Pancreas (tissue), 10 donors: Measurements from ENCODE around the gene IRF3. TPM values are rescaled to one million over a fixed set of nuclear protein-coding genes. Genes with fewer than 3 reads are reported as not detected.

Experiments used
- ATAC-seq, 4 donors: fragments of 200-7000 bp; cut with Tn5 transposase; one replicate each; pipeline versions ENCODE4 v1.8.0 to v1.9.1; 2020; ENCODE audit warnings: mild to moderate bottlenecking in 4 of 4, moderate library complexity in 4 of 4
- DNase-seq, 6 donors: peaks; one replicate each; pipeline ENCODE4 v3.0.0-alpha.2; 2020
- FAIRE-seq: peaks from 2 replicates; lab custom pipeline; 2012; peaks lifted over from hg19 to GRCh38; lab: Jason Lieb, UNC
- H3K27ac ChIP-seq, 4 donors: fragments of 200-600 bp; sonication (generic); 1 replicate in 3 of 4; 2 replicates in 1 of 4; pipeline versions ENCODE4 v1.5.0 to v1.8.0; 2020
- H3K27me3 ChIP-seq, 4 donors: fragments of 200-600 bp; one replicate each; pipeline ENCODE4 v1.8.0; 2021
- H3K36me3 ChIP-seq, 3 donors: fragments of 200-600 bp; sonication (generic) in 1 of 3; one replicate each; pipeline versions ENCODE4 v1.5.0 to v1.8.0; 2020 to 2021
- H3K4me1 ChIP-seq, 3 donors: fragments of 200-600 bp; one replicate each; pipeline ENCODE4 v1.8.0; 2021
- H3K4me3 ChIP-seq, 4 donors: fragments of 200-600 bp; sonication (generic) in 2 of 4; one replicate each; pipeline versions ENCODE4 v1.5.0 to v1.8.0; 2020 to 2021
- H3K9me3 ChIP-seq, 4 donors: fragments of 200-600 bp; one replicate each; pipeline ENCODE4 v1.8.0; 2021
- WGBS, 2 donors: extraction: QIAGEN DNeasy Blood & Tissue Kit; methylation state at CpG; one replicate each; pipeline ENCODE4 v1.1.7; 2013; 5-methylcytosine and 5-hydroxymethylcytosine counted together
- intact Hi-C, 3 donors: fragments of 100-400 bp; cut with DNase I; formaldehyde crosslinking; loops; one replicate each; pipeline versions ENCODE4 v1.11.1 to v1.14.2; 2022
- polyA plus RNA-seq, 2 donors: library from polyadenylated mRNA; stranded (reverse); fragments of 200-250 nt; gene quantifications; one replicate each; pipeline ENCODE4 v1.2.3, GENCODE V29; 2013
- total RNA-seq, 6 donors: library from RNA; stranded (reverse); fragmentation: NEBNext Ultra II Directional in 4 of 6; extraction: Animal tissue kit (Norgen Biotek cat#: 25700) in 4 of 6; gene quantifications; one replicate each; pipeline versions ENCODE4 v1.2.1 to v1.2.4, GENCODE V29; 2021 to 2023
- TF ChIP-seq, protein P1 (sequence below), 4 donors: fragments of 200-600 bp; sonication (generic) in 3 of 4; IDR thresholded peaks; one replicate each; pipeline versions ENCODE4 v1.5.0 to v1.8.0; 2021; ENCODE audit warnings: antibody characterized with exemption in 4 of 4
- donor health status: healthy with polysubstance abuse.
- donor health status: DM: no; HTN: no; CAD: no; lungs with moderate emphysema.
- donor health status: DM: no; HTN: no; CAD: no.
- donor health status: control.
- donor health status: control.
- donor health status: Bipolar disorder and iron deficiency.
- donor health status: DM: yes; HTN: yes; CAD: no.
- donor health status: DM: no; HTN: no; CAD: no.
- donor health status: DM: no; HTN: no; CAD: no.
- donor health status: DM: yes; HTN: yes; CAD: no.

Gene IRF3
- total and polyA plus RNA-seq, 8 donors: 34.4 to 289 (median 45.1) TPM

DNA sequence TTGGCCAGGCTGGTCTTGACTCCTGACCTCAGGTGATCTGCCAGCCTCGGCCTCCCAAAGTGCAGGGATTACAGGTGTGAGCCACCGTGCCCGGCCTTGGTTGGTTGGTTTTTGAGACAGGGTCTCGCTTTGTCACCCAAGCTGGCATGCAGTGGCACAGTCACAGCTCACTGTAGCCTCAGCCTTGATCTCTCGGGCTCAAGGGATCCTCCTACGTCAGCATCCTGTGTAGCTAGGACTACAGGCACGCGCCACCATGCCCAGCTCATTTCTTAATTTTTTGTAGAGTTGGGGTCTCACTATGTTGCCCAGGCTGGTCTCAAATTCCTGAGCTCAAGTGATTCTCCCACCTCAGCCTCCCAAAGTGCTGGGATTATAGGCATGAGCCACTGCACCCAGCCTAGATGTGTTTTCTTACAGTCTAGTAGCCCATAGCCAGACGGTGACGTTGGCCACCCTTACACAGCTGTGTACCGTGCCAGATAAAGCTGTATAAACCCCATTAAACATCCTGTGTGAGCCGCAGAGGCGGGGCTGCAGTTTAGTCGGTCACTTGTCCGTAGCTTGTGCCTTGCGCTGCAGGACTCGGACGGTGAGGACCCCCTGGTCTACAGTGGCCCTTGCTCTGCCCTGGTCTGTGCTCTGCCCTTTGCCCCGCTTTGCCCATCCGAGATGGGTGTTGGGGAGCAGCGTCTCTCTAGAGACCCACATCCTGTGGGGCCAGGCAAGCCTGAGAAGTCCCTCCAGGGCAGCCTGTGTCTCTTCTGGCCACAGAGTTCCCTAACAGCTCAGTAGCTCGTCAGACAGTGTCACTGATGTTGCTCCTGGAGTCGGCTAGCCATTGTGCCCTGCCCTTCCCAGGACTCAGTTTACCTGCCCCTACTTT is 9.8 kb downstream of the IRF3 start:
- FAIRE-seq: no peak

DNA sequence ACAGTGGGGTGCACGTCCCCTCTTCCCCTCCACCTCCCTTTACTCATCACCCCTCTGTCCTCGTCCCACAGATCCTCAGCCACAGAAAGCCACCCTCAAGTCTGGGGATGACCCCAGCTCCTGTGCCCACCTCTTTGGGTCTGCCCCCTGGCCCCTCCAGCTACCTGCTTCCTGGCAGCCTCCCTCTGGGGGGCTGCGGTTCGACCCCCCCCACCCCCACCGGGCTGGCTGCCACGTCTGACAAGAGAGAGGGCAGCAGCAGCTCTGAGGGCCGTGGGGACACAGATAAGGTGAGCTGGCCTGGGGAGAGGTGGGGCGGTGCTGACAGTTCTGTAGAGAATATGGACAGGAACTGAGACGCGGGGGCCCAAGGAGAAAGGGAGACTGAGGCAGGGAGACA is 11.1 kb downstream of the IRF3 start:
- peaks cover 0 to 64% (median 19%) of the 10 kb centered on the region in 3 donors for H3K36me3 ChIP-seq
- no peak for DNase-seq
- H3K4me1 ChIP-seq: no peaks in the 10 kb centered on the region
- intact Hi-C loops: no loop called here
- H3K27ac ChIP-seq: no peak overlapping the region
- TF ChIP-seq, protein P1, sequence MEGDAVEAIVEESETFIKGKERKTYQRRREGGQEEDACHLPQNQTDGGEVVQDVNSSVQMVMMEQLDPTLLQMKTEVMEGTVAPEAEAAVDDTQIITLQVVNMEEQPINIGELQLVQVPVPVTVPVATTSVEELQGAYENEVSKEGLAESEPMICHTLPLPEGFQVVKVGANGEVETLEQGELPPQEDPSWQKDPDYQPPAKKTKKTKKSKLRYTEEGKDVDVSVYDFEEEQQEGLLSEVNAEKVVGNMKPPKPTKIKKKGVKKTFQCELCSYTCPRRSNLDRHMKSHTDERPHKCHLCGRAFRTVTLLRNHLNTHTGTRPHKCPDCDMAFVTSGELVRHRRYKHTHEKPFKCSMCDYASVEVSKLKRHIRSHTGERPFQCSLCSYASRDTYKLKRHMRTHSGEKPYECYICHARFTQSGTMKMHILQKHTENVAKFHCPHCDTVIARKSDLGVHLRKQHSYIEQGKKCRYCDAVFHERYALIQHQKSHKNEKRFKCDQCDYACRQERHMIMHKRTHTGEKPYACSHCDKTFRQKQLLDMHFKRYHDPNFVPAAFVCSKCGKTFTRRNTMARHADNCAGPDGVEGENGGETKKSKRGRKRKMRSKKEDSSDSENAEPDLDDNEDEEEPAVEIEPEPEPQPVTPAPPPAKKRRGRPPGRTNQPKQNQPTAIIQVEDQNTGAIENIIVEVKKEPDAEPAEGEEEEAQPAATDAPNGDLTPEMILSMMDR (IDR thresholded peaks at IDR 0.05): no peak
- no peaks in the 10 kb centered on the region for H3K27me3 ChIP-seq
- H3K9me3 ChIP-seq: no peaks in the 10 kb centered on the region
- FAIRE-seq: no peak
- WGBS, 2 donors: 81 to 85% methylated on average over 10 of the region's 10 CpGs
- H3K4me3 ChIP-seq: no peak overlapping the region
- ATAC-seq: no peak

More for the DNA sequence above, 9.8 kb downstream of the IRF3 start:
- peak in 1 of 6 donors; percentile 52 for DNase-seq
- 91 to 93% methylated on average over 23 of the region's 23 CpGs for WGBS, 2 donors
- no peak for ATAC-seq
- Histone ChIP-seq H3K4me1 (no peaks in the 10 kb centered on the region), H3K36me3 (peaks cover 0 to 59% (median 19%) of the 10 kb centered on the region in 3 donors), H3K4me3 (no peak overlapping the region), H3K27ac (no peak overlapping the region), H3K27me3 (no peaks in the 10 kb centered on the region), H3K9me3 (no peaks in the 10 kb centered on the region)
- intact Hi-C loops: no loop called here
- TF ChIP-seq, protein P1 (IDR thresholded peaks at IDR 0.05): no peak

DNA sequence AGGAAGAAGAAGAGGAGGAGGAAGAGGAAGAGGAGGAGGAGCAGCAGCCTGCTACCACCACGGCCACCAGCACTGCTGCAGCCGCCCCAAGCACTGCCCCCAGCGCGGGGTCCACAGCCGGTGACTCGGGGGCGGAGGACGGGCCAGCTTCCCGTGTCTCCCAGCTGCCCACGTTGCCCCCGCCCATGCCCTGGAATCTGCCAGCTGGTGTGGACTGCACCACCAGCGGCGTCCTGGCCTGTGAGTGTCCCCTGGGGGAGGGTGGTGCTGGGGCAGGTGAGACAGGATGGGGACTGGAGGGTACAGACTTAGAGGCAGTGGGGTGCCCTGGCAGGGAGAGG is 12.2 kb downstream of the IRF3 start:
- Histone ChIP-seq H3K27ac (no peak overlapping the region), H3K36me3 (peaks cover 0 to 59% (median 17%) of the 10 kb centered on the region in 3 donors), H3K4me1 (no peaks in the 10 kb centered on the region), H3K27me3 (no peaks in the 10 kb centered on the region), H3K9me3 (no peaks in the 10 kb centered on the region), H3K4me3 (no peak overlapping the region)
- ATAC-seq (no peak), FAIRE-seq (no peak), DNase-seq (peak in 1 of 6 donors; percentile 70)
- intact Hi-C loops: no loop called here
- TF ChIP-seq, protein P1 (IDR thresholded peaks at IDR 0.05): no peak
- 88 to 94% methylated on average over 13 of the region's 13 CpGs for WGBS, 2 donors

DNA sequence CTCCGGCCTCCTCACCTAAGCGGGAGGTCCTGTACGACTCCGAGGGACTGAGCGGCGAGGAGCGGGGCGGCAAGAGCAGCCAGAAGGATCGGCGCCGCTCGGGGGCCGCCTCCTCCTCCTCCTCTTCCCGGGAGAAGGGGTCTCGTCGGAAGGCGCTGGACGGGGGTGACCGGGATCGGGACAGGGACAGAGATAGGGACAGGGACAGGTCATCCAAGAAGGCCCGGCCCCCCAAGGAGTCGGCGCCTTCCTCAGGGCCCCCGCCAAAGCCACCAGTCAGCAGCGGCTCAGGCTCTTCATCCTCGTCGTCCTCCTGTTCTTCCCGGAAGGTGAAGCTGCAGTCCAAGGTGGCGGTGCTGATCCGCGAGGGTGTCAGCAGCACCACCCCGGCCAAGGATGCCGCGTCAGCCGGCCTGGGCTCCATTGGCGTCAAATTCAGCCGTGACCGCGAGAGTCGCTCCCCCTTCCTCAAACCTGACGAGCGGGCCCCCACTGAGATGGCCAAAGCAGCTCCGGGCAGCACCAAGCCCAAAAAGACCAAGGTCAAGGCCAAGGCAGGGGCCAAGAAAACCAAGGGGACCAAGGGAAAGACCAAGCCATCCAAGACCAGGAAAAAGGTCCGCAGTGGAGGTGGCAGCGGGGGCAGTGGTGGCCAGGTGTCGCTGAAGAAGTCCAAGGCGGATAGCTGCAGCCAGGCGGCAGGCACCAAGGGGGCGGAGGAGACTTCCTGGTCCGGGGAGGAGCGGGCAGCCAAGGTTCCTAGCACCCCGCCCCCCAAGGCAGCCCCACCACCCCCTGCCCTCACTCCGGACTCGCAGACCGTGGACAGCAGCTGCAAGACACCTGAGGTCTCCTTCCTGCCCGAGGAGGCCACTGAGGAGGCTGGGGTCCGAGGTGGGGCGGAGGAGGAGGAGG is 12.8 kb downstream of the IRF3 start:
- WGBS, 2 donors: 92 to 94% methylated on average over 51 to 58 of the region's 58 CpGs
- Histone ChIP-seq H3K27me3 (no peaks in the 10 kb centered on the region), H3K36me3 (peaks cover 0 to 54% (median 17%) of the 10 kb centered on the region in 3 donors), H3K9me3 (no peaks in the 10 kb centered on the region), H3K27ac (no peak overlapping the region), H3K4me1 (no peaks in the 10 kb centered on the region), H3K4me3 (no peak overlapping the region)
- DNase-seq (peak in 1 of 6 donors; percentile 64), ATAC-seq (no peak), FAIRE-seq (no peak)
- intact Hi-C loops: no loop called here
- TF ChIP-seq, protein P1 (IDR thresholded peaks at IDR 0.05): no peak
